SU-DHL-6 (cell line): ENCODE measurements around the gene HMG20A.

Experiments used
- H2AFZ ChIP-seq: fragments of 200-600 bp; sonication (generic); 2 replicates; pipeline ENCODE4 v1.6.1; 2014; ENCODE audit warnings: low read depth, mild to moderate bottlenecking, moderate library complexity, mixed read lengths, antibody characterized with exemption, low read length; ENCODE audit not compliant: severe bottlenecking
- H3F3A ChIP-seq: fragments of 200-600 bp; shearing (Covaris generic); 2 replicates; pipeline ENCODE4 v1.6.0; 2016; ENCODE audit warnings: antibody characterized with exemption, mild to moderate bottlenecking; ENCODE audit not compliant: insufficient read depth
- H3K27ac ChIP-seq: fragments of 200-600 bp; sonication (generic); 2 replicates; pipeline ENCODE4 v1.5.1; 2016; ENCODE audit warnings: low read depth, mild to moderate bottlenecking, low read length, moderate library complexity, mixed read lengths
- H3K27me3 ChIP-seq: fragments of 200-600 bp; sonication (generic), shearing (Covaris generic); 2 replicates; pipeline ENCODE4 v1.6.0; 2014; ENCODE audit warnings: mild to moderate bottlenecking, low read length
- H3K36me3 ChIP-seq: fragments of 200-600 bp; sonication (generic); 2 replicates; pipeline ENCODE4 v1.6.1; 2014; ENCODE audit warnings: mild to moderate bottlenecking, low read length, mixed read lengths
- H3K4me2 ChIP-seq: fragments of 300-600, 200-600 bp; shearing (Covaris generic), sonication (generic); 2 replicates; pipeline ENCODE4 v1.6.0; 2014; ENCODE audit warnings: low read length, low read depth, mild to moderate bottlenecking; ENCODE audit not compliant: poor library complexity, severe bottlenecking
- H3K4me3 ChIP-seq: fragments of 200-600 bp; sonication (generic); 2 replicates; pipeline ENCODE4 v1.5.1; 2014; ENCODE audit warnings: antibody characterized with exemption, low read length, mild to moderate bottlenecking, mixed read lengths; ENCODE audit not compliant: insufficient read depth, poor library complexity, severe bottlenecking
- H3K79me2 ChIP-seq: fragments of 200-600 bp; sonication (generic); 2 replicates; pipeline ENCODE4 v1.6.1; 2014; ENCODE audit warnings: mild to moderate bottlenecking, low read length, moderate library complexity; ENCODE audit not compliant: insufficient read depth
- H3K9ac ChIP-seq: fragments of 200-600 bp; sonication (generic); 2 replicates; pipeline ENCODE4 v1.7.0; 2014; ENCODE audit warnings: mild to moderate bottlenecking, low read length
- H3K9me2 ChIP-seq: fragments of 200-600 bp; sonication (generic); replicated peaks from 2 replicates; pipeline ENCODE4 v1.6.1; 2014; ENCODE audit warnings: low read length; ENCODE audit not compliant: insufficient read depth
- H3K9me3 ChIP-seq: fragments of 200-600 bp; sonication (generic); 2 replicates; pipeline ENCODE4 v1.6.1; 2014; ENCODE audit warnings: low read length, mixed read lengths; ENCODE audit not compliant: insufficient read depth
- H4K20me1 ChIP-seq: fragments of 200-600 bp; sonication (generic); 2 replicates; pipeline ENCODE4 v1.6.1; 2014; ENCODE audit warnings: low read depth, mild to moderate bottlenecking, antibody characterized with exemption, low read length, moderate library complexity, mixed read lengths
- EZH2phosphoT487 ChIP-seq: fragments of 200-600 bp; sonication (generic), shearing (Covaris generic); conservative IDR thresholded peaks from 2 replicates; pipeline ENCODE4 v1.6.1; 2018; ENCODE audit warnings: mild to moderate bottlenecking, antibody characterized with exemption, low read length, moderate library complexity, mixed read lengths
- TF ChIP-seq, protein P1 (sequence below): fragments of 200-600 bp; sonication (generic); IDR thresholded peaks from one replicate; pipeline ENCODE4 v1.5.1; 2017; ENCODE audit warnings: antibody characterized with exemption, mild to moderate bottlenecking, low read length, moderate library complexity; ENCODE audit not compliant: insufficient read depth, poor library complexity, severe bottlenecking

The HMG20A gene

DNA sequence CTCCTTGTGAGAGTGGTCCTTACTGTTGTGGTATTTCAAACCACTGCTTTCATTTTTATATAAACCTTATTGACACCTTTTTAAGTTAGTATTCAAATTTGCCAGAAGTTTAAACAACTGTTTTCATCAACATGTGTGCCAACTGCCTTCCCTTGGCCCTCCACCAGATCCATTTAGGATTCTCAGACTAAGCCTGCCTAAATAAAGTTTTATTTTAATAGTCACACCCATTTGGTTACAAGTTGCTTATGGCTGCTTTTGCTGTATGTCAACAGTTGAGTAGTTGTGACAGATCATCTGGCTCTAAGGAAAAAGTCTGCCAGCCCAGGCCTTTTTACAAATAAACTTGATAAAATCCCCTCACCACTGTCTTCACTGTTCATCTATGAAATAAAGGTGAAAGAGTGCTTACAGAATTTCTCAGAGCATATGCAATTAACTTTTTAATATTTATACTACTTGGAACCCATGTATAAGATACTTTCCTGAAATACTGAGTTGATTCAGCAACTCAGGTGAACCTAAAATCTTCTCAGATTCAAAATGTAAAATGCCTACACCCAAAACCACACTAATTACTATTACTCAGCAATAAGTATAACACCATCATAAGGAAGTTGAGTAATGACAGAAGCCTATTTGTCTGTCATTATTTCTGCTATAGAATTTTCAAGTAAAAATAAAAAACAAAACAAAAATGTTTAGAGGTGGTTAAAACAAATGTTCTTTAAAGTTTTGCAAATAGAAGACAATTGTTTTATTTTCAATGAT lies 35.9 kb upstream of the HMG20A start:
- no peaks in the 10 kb centered on the region for H3K36me3 ChIP-seq
- no peak overlapping the region for H3K27ac ChIP-seq
- no peaks in the 10 kb centered on the region for H3F3A ChIP-seq
- no peaks in the 10 kb centered on the region for H3K79me2 ChIP-seq
- TF ChIP-seq, protein P1, sequence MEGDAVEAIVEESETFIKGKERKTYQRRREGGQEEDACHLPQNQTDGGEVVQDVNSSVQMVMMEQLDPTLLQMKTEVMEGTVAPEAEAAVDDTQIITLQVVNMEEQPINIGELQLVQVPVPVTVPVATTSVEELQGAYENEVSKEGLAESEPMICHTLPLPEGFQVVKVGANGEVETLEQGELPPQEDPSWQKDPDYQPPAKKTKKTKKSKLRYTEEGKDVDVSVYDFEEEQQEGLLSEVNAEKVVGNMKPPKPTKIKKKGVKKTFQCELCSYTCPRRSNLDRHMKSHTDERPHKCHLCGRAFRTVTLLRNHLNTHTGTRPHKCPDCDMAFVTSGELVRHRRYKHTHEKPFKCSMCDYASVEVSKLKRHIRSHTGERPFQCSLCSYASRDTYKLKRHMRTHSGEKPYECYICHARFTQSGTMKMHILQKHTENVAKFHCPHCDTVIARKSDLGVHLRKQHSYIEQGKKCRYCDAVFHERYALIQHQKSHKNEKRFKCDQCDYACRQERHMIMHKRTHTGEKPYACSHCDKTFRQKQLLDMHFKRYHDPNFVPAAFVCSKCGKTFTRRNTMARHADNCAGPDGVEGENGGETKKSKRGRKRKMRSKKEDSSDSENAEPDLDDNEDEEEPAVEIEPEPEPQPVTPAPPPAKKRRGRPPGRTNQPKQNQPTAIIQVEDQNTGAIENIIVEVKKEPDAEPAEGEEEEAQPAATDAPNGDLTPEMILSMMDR: no peak
- no peak for TF ChIP-seq EZH2phosphoT487
- no peaks in the 10 kb centered on the region for H3K27me3 ChIP-seq
- no peak overlapping the region for H3K4me3 ChIP-seq
- peaks cover 19% of the 10 kb centered on the region for H4K20me1 ChIP-seq
- H3K9me3 ChIP-seq: no peaks in the 10 kb centered on the region
- no peak overlapping the region for H2AFZ ChIP-seq
- no peak overlapping the region for H3K4me2 ChIP-seq
- no peak overlapping the region for H3K9ac ChIP-seq
- no peaks in the 10 kb centered on the region for H3K9me2 ChIP-seq

DNA sequence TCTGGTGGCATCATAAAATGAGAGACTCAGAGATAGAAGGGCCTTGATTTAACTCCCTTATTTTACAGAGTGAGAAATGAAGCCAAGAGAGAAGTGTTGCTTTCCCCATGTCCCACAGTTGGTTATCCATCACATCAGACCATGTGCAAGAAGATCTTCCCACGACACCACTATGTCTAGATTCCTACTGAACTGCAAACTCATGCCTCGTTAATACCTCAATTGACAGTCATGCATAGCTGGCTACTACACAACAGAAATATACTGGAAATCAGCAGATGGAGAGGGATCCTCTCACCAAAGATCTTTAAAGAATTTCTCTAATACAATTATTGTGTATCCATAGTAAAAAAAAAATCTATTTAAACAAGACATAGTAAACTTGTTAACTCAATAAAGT lies 34.1 kb upstream of the HMG20A start:
- Histone ChIP-seq H4K20me1 (peaks cover 16% of the 10 kb centered on the region), H3K79me2 (no peaks in the 10 kb centered on the region), H3K4me3 (no peak overlapping the region), H2AFZ (no peak overlapping the region), H3K9me3 (no peaks in the 10 kb centered on the region), H3F3A (no peaks in the 10 kb centered on the region), H3K36me3 (no peaks in the 10 kb centered on the region), H3K9me2 (no peaks in the 10 kb centered on the region), H3K27ac (no peak overlapping the region), H3K9ac (no peak overlapping the region), H3K27me3 (no peaks in the 10 kb centered on the region), H3K4me2 (no peak overlapping the region)
- no peak for TF ChIP-seq EZH2phosphoT487
- TF ChIP-seq, protein P1: no peak

DNA sequence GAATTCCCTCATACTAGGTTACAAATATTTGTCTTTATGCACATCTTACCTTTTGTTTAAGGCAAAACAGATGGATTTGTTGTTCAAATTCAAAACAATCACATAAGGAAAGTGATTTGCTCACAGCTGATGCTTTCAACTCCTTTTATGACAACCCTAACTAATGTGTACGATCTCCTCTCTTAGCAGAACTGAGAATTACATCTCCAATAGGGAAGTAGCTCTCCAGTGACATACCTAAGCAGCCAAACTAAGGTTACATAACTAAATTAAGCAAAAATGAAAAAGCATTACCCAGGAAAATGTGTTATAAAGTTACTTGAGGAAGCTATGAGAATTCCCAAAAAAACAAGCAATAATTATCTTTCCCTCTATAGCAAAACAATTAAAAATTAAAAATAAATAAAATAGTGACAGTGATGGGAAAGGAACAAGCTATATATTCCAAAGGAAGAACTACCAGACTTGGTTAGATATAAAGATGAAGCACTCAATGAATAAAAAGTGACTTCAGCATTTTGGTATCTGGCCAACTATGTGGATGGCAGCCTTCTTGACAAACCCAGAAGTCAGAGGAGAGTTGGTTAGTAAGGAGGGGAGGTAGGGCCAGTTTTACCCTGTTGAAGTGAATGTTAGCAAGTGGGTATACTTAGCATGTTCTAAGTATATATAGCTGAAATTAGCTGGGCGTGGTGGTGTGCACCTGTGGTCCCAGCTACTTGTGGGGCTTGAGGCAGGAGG lies 33.2 kb upstream of the HMG20A start:
- H3K27me3 ChIP-seq: no peaks in the 10 kb centered on the region
- H2AFZ ChIP-seq: no peak overlapping the region
- no peaks in the 10 kb centered on the region for H3K9me2 ChIP-seq
- no peaks in the 10 kb centered on the region for H3K36me3 ChIP-seq
- no peak for TF ChIP-seq EZH2phosphoT487
- TF ChIP-seq, protein P1: no peak
- H3K27ac ChIP-seq: no peak overlapping the region
- no peak overlapping the region for H3K9ac ChIP-seq
- no peaks in the 10 kb centered on the region for H3F3A ChIP-seq
- H3K79me2 ChIP-seq: no peaks in the 10 kb centered on the region
- no peak overlapping the region for H3K4me3 ChIP-seq
- H4K20me1 ChIP-seq: peaks cover 20% of the 10 kb centered on the region
- no peaks in the 10 kb centered on the region for H3K9me3 ChIP-seq
- no peak overlapping the region for H3K4me2 ChIP-seq
